Measurements from ENCODE around the gene DCC. TPM values are rescaled to one million over a fixed set of nuclear protein-coding genes. Genes with fewer than 3 reads are reported as not detected.

Gene DCC
- total RNA-seq, 1 donor from 2014 or later = 0.24 TPM

- DNase-seq (ENCODE audit: extremely low spot score, unreplicated experiment) = no peak
- H3K27ac Mint-ChIP-seq (ENCODE audit: unreplicated experiment) = no peak overlapping the region
- H3K36me3 Mint-ChIP-seq (ENCODE audit: unreplicated experiment) = no peaks in the 10 kb centered on the region
- no peaks in the 10 kb centered on the region for H3K27me3 Mint-ChIP-seq (ENCODE audit: unreplicated experiment)
- H3K4me1 Mint-ChIP-seq (ENCODE audit: unreplicated experiment) = no peaks in the 10 kb centered on the region
- H3K9me3 Mint-ChIP-seq (ENCODE audit: unreplicated experiment) = peaks cover 4% of the 10 kb centered on the region
- TF ChIP-seq CTCF (IDR thresholded peaks at IDR 0.05) = no peak
- H3K4me3 Mint-ChIP-seq (ENCODE audit: unreplicated experiment) = no peak overlapping the region
Measured at GRCh38 chr18:53443336-53443735, 1103.3 kb downstream of the DCC start.

- no peaks in the 10 kb centered on the region for H3K4me1 Mint-ChIP-seq (ENCODE audit: unreplicated experiment)
Measured at GRCh38 chr18:53443831-53444230, 1103.8 kb downstream of the DCC start.

GRCh38 chr18:53451902-53452301 is 1111.9 kb downstream of the DCC start:
- H3K36me3 Mint-ChIP-seq (ENCODE audit: unreplicated experiment) = no peaks in the 10 kb centered on the region
- peaks cover 3% of the 10 kb centered on the region for H3K9me3 Mint-ChIP-seq (ENCODE audit: unreplicated experiment)
- no peak for TF ChIP-seq CTCF (IDR thresholded peaks at IDR 0.05)
- no peak overlapping the region for H3K27ac Mint-ChIP-seq (ENCODE audit: unreplicated experiment)
- no peak overlapping the region for H3K4me3 Mint-ChIP-seq (ENCODE audit: unreplicated experiment)
- no peak for DNase-seq (ENCODE audit: extremely low spot score, unreplicated experiment)
- H3K4me1 Mint-ChIP-seq (ENCODE audit: unreplicated experiment) = no peaks in the 10 kb centered on the region
- no peaks in the 10 kb centered on the region for H3K27me3 Mint-ChIP-seq (ENCODE audit: unreplicated experiment)

More at GRCh38 chr18:53443831-53444230, 1103.8 kb downstream of the DCC start:
- no peak for DNase-seq (ENCODE audit: extremely low spot score, unreplicated experiment)
- Mint-ChIP-seq H3K27ac (ENCODE audit: unreplicated experiment) (no peak overlapping the region), H3K9me3 (ENCODE audit: unreplicated experiment) (peaks cover 4% of the 10 kb centered on the region), H3K36me3 (ENCODE audit: unreplicated experiment) (no peaks in the 10 kb centered on the region), H3K27me3 (ENCODE audit: unreplicated experiment) (no peaks in the 10 kb centered on the region), H3K4me3 (ENCODE audit: unreplicated experiment) (no peak overlapping the region)
- no peak for TF ChIP-seq CTCF (IDR thresholded peaks at IDR 0.05)

GRCh38 chr18:53457068-53457467 is 1117.1 kb downstream of the DCC start:
- Mint-ChIP-seq H3K36me3 (ENCODE audit: unreplicated experiment) (no peaks in the 10 kb centered on the region), H3K27me3 (ENCODE audit: unreplicated experiment) (no peaks in the 10 kb centered on the region), H3K27ac (ENCODE audit: unreplicated experiment) (no peak overlapping the region), H3K4me3 (ENCODE audit: unreplicated experiment) (no peak overlapping the region), H3K9me3 (ENCODE audit: unreplicated experiment) (peaks cover 3% of the 10 kb centered on the region), H3K4me1 (ENCODE audit: unreplicated experiment) (no peaks in the 10 kb centered on the region)
- TF ChIP-seq CTCF (IDR thresholded peaks at IDR 0.05) = no peak
- DNase-seq (ENCODE audit: extremely low spot score, unreplicated experiment) = no peak

- no peak for DNase-seq (ENCODE audit: extremely low spot score, unreplicated experiment)
- Mint-ChIP-seq H3K36me3 (ENCODE audit: unreplicated experiment) (no peaks in the 10 kb centered on the region), H3K4me1 (ENCODE audit: unreplicated experiment) (no peaks in the 10 kb centered on the region), H3K9me3 (ENCODE audit: unreplicated experiment) (peaks cover 5% of the 10 kb centered on the region), H3K4me3 (ENCODE audit: unreplicated experiment) (no peak overlapping the region), H3K27me3 (ENCODE audit: unreplicated experiment) (no peaks in the 10 kb centered on the region), H3K27ac (ENCODE audit: unreplicated experiment) (no peak overlapping the region)
- TF ChIP-seq CTCF (IDR thresholded peaks at IDR 0.05) = no peak
Measured at GRCh38 chr18:53458268-53458667, 1118.3 kb downstream of the DCC start.
